Cortex of kidney (tissue), 1 donor: ENCODE measurements around the gene ANO6.
"Not testable (repeated sequence)": the region's sequence is repeated elsewhere in the genome, so short reads cannot be mapped to it uniquely, and the experiment has no call there.

Experiments
- DNase-seq: peaks from one replicate; lab custom pipeline; 2025; lab: John Stamatoyannopoulos, UW

Gene ANO6

GRCh38 chr12:45312012-45312411 is 96.1 kb downstream of the ANO6 start:
- no peak for DNase-seq

- DNase-seq, result no peak
Measured at GRCh38 chr12:45314770-45315169, 98.9 kb downstream of the ANO6 start.

- DNase-seq, result no peak
Measured at GRCh38 chr12:45315462-45315861, 99.6 kb downstream of the ANO6 start.

GRCh38 chr12:45317261-45317660 is 101.4 kb downstream of the ANO6 start:
- not testable (repeated sequence) for DNase-seq

- no peak for DNase-seq
Measured at GRCh38 chr12:45322810-45323209, 106.9 kb downstream of the ANO6 start.

- DNase-seq, result no peak
Measured at GRCh38 chr12:45324391-45324790, 108.5 kb downstream of the ANO6 start.

- DNase-seq, result no peak
Measured at GRCh38 chr12:45326358-45326975, 110.6 kb downstream of the ANO6 start.

- DNase-seq, result no peak
Measured at GRCh38 chr12:45327823-45328383, 112.0 kb downstream of the ANO6 start.

- DNase-seq, result no peak
Measured at GRCh38 chr12:45329238-45329637, 113.3 kb downstream of the ANO6 start.

GRCh38 chr12:45329702-45330101 is 113.8 kb downstream of the ANO6 start:
- no peak for DNase-seq

- DNase-seq, result no peak
Measured at GRCh38 chr12:45331552-45331951, 115.7 kb downstream of the ANO6 start.

- DNase-seq, result no peak
Measured at GRCh38 chr12:45334396-45334795, 118.5 kb downstream of the ANO6 start.

GRCh38 chr12:45336331-45336730 is 120.4 kb downstream of the ANO6 start:
- DNase-seq, result no peak

- DNase-seq, result no peak
Measured at GRCh38 chr12:45336762-45337596, 121.1 kb downstream of the ANO6 start.

GRCh38 chr12:45337835-45338234 is 121.9 kb downstream of the ANO6 start:
- DNase-seq, result no peak

- DNase-seq, result no peak
Measured at GRCh38 chr12:45338272-45338671, 122.4 kb downstream of the ANO6 start.

GRCh38 chr12:45339035-45339434 is 123.1 kb downstream of the ANO6 start:
- no peak for DNase-seq

GRCh38 chr12:45342171-45342570 is 126.3 kb downstream of the ANO6 start:
- no peak for DNase-seq

GRCh38 chr12:45342848-45343247 is 127.0 kb downstream of the ANO6 start:
- DNase-seq, result no peak

GRCh38 chr12:45343269-45344051 is 127.6 kb downstream of the ANO6 start:
- DNase-seq, result no peak

GRCh38 chr12:45348311-45348710 is 132.4 kb downstream of the ANO6 start:
- DNase-seq, result no peak

- DNase-seq, result no peak
Measured at GRCh38 chr12:45348986-45349385, 133.1 kb downstream of the ANO6 start.
